Renal pelvis (tissue), 12 donors: Measurements from ENCODE around the gene SLAIN2. TPM values are rescaled to one million over a fixed set of nuclear protein-coding genes. Genes with fewer than 3 reads are reported as not detected.
"Not testable (repeated sequence)": the region's sequence is repeated elsewhere in the genome, so short reads cannot be mapped to it uniquely, and the experiment has no call there.

ENCODE experiments used
- DNase-seq: peaks from one replicate; pipeline ENCODE4 v3.0.0-alpha.2; 2013
- long read RNA-seq, 16 experiments: transcript quantifications; one replicate each; lab custom pipeline, GENCODE V29; 2026
- polyA plus RNA-seq, 3 donors: library from polyadenylated mRNA; unstranded; fragments of 120-200 nt; gene quantifications; one replicate each; pipeline ENCODE4 v1.2.1, GENCODE V29; 2013; ENCODE audit not compliant: insufficient read length in 3 of 3

The SLAIN2 gene
- 10 to 100 TPM; 56.9 to 69.3 (median 59.9) TPM for polyA plus RNA-seq
- long read RNA-seq, donor 1, full-length matches to known transcripts, result 7 of 7 reads
- long read RNA-seq, donor 1, partial matches to known transcripts, result 0 of 7 reads
- long read RNA-seq, donor 1, other reads (novel, unspliced or antisense), result 0 of 7 reads
- long read RNA-seq, donor 2, full-length matches to known transcripts, result 2 of 15 reads
- long read RNA-seq, donor 2, partial matches to known transcripts, result 13 of 15 reads
- long read RNA-seq, donor 2, other reads (novel, unspliced or antisense), result 0 of 15 reads
- long read RNA-seq, donor 3, full-length matches to known transcripts, result 2 of 14 reads
- long read RNA-seq, donor 3, partial matches to known transcripts, result 12 of 14 reads
- long read RNA-seq, donor 3, other reads (novel, unspliced or antisense), result 0 of 14 reads
- long read RNA-seq, donor 4, full-length matches to known transcripts, result 2 of 20 reads
- long read RNA-seq, donor 4, partial matches to known transcripts, result 18 of 20 reads
- long read RNA-seq, donor 4, other reads (novel, unspliced or antisense), result 0 of 20 reads
- long read RNA-seq, donor 5, partial matches to known transcripts, result 5 of 5 reads
- long read RNA-seq, donor 5, other reads (novel, unspliced or antisense), result 0 of 5 reads
- long read RNA-seq, donor 6, full-length matches to known transcripts, result 7 of 15 reads
- long read RNA-seq, donor 6, partial matches to known transcripts, result 8 of 15 reads
- long read RNA-seq, donor 6, other reads (novel, unspliced or antisense), result 0 of 15 reads
- long read RNA-seq, donor 7, full-length matches to known transcripts, result 1 of 49 reads
- long read RNA-seq, donor 7, partial matches to known transcripts, result 48 of 49 reads
- long read RNA-seq, donor 7, other reads (novel, unspliced or antisense), result 0 of 49 reads
- long read RNA-seq, donor 8, full-length matches to known transcripts, result 1 of 11 reads
- long read RNA-seq, donor 8, partial matches to known transcripts, result 10 of 11 reads
- long read RNA-seq, donor 8, other reads (novel, unspliced or antisense), result 0 of 11 reads
- long read RNA-seq, donor 9, full-length matches to known transcripts, result 2 of 27 reads
- long read RNA-seq, donor 9, partial matches to known transcripts, result 18 of 27 reads
- long read RNA-seq, donor 9, other reads (novel, unspliced or antisense), result 7 of 27 reads
- long read RNA-seq, donor 10, full-length matches to known transcripts, result 3 of 47 reads
- long read RNA-seq, donor 10, partial matches to known transcripts, result 44 of 47 reads
- long read RNA-seq, donor 10, other reads (novel, unspliced or antisense), result 0 of 47 reads
- long read RNA-seq, donor 11, partial matches to known transcripts, result 17 of 17 reads
- long read RNA-seq, donor 11, other reads (novel, unspliced or antisense), result 0 of 17 reads
- long read RNA-seq, donor 12, full-length matches to known transcripts, result 4 of 33 reads
- long read RNA-seq, donor 12, partial matches to known transcripts, result 29 of 33 reads
- long read RNA-seq, donor 12, other reads (novel, unspliced or antisense), result 0 of 33 reads
- long read RNA-seq, donor 13, partial matches to known transcripts, result 0 of 2 reads
- long read RNA-seq, donor 13, other reads (novel, unspliced or antisense), result 0 of 2 reads
- long read RNA-seq, donor 14, full-length matches to known transcripts, result 6 of 44 reads
- long read RNA-seq, donor 14, partial matches to known transcripts, result 38 of 44 reads
- long read RNA-seq, donor 14, other reads (novel, unspliced or antisense), result 0 of 44 reads
- long read RNA-seq, donor 15, full-length matches to known transcripts, result 3 of 21 reads
- long read RNA-seq, donor 15, partial matches to known transcripts, result 18 of 21 reads
- long read RNA-seq, donor 15, other reads (novel, unspliced or antisense), result 0 of 21 reads
- long read RNA-seq, donor 16, partial matches to known transcripts, result 31 of 31 reads
- long read RNA-seq, donor 16, other reads (novel, unspliced or antisense), result 0 of 31 reads

- peak; percentile 97 for DNase-seq
Observed at GRCh38 chr4:48340965-48341775, at the start of gene SLAIN2. TSS of gene SLAIN2 (plus strand) at chr4:48341529. CDS start at chr4:48341740, 211 bp downstream.

- not testable (repeated sequence) for DNase-seq
Observed at GRCh38 chr4:48292218-48292790, 49.0 kb upstream of the SLAIN2 start.

GRCh38 chr4:48295116-48295515, 46.2 kb upstream of the SLAIN2 start:
- DNase-seq, result no peak

- DNase-seq, result no peak
Observed at GRCh38 chr4:48296365-48296764, 45.0 kb upstream of the SLAIN2 start.

- DNase-seq, result no peak
Observed at GRCh38 chr4:48297256-48297846, 44.0 kb upstream of the SLAIN2 start.

GRCh38 chr4:48299560-48299959, 41.8 kb upstream of the SLAIN2 start:
- no peak for DNase-seq

- no peak for DNase-seq
Observed at GRCh38 chr4:48300004-48300403, 41.3 kb upstream of the SLAIN2 start.

GRCh38 chr4:48305508-48305907, 35.8 kb upstream of the SLAIN2 start:
- DNase-seq, result no peak

- DNase-seq, result no peak
Observed at GRCh38 chr4:48307528-48307927, 33.8 kb upstream of the SLAIN2 start.

GRCh38 chr4:48308901-48309300, 32.4 kb upstream of the SLAIN2 start:
- DNase-seq, result no peak

- DNase-seq, result no peak
Observed at GRCh38 chr4:48311896-48312295, 29.4 kb upstream of the SLAIN2 start.

- not testable (repeated sequence) for DNase-seq
Observed at GRCh38 chr4:48314746-48315145, 26.6 kb upstream of the SLAIN2 start.

GRCh38 chr4:48315728-48316630, 25.4 kb upstream of the SLAIN2 start:
- DNase-seq, result no peak

GRCh38 chr4:48321312-48321711, 20.0 kb upstream of the SLAIN2 start:
- no peak for DNase-seq

- no peak for DNase-seq
Observed at GRCh38 chr4:48322063-48322462, 19.3 kb upstream of the SLAIN2 start.

GRCh38 chr4:48324281-48324680, 17.0 kb upstream of the SLAIN2 start:
- no peak for DNase-seq

GRCh38 chr4:48329193-48329592, 12.1 kb upstream of the SLAIN2 start:
- DNase-seq, result no peak

GRCh38 chr4:48329976-48330375, 11.4 kb upstream of the SLAIN2 start:
- DNase-seq, result no peak
